KMS-11 (cell line): ENCODE results near the gene FHAD1.

Experiments used
- H2AFZ ChIP-seq: fragments of 200-600 bp; sonication (generic); 2 replicates; pipeline ENCODE4 v1.6.1; 2016; ENCODE audit warnings: antibody characterized with exemption, mixed run types, low read depth
- H3K27ac ChIP-seq: fragments of 200-600 bp; sonication (generic); 2 replicates; pipeline ENCODE4 v1.6.1; 2016; ENCODE audit warnings: mild to moderate bottlenecking, mixed run types
- H3K27me3 ChIP-seq: fragments of 200-600 bp; sonication (generic); 2 replicates; pipeline ENCODE4 v1.6.1; 2017; ENCODE audit warnings: mild to moderate bottlenecking, low read depth, mixed run types, moderate library complexity; ENCODE audit not compliant: insufficient read depth
- H3K36me3 ChIP-seq: fragments of 200-600 bp; sonication (generic); 2 replicates; pipeline ENCODE4 v1.6.1; 2017; ENCODE audit warnings: mild to moderate bottlenecking, mixed run types; ENCODE audit not compliant: insufficient read depth
- H3K4me1 ChIP-seq: fragments of 200-600 bp; sonication (generic); 2 replicates; pipeline ENCODE4 v1.6.1; 2016; ENCODE audit warnings: mild to moderate bottlenecking, low read depth, mixed run types; ENCODE audit not compliant: poor library complexity, severe bottlenecking
- H3K4me2 ChIP-seq: fragments of 200-600 bp; sonication (generic); 2 replicates; pipeline ENCODE4 v1.7.0; 2016; ENCODE audit warnings: mild to moderate bottlenecking, mixed run types
- H3K4me3 ChIP-seq: fragments of 200-600 bp; sonication (generic); IDR thresholded peaks from 2 replicates; pipeline ENCODE4 v1.6.1; 2017; ENCODE audit warnings: low read depth, low read length, mixed read lengths; ENCODE audit not compliant: insufficient read depth
- H3K79me2 ChIP-seq: fragments of 200-600 bp; sonication (generic); 2 replicates; pipeline ENCODE4 v1.6.1; 2016; ENCODE audit warnings: low read depth, mixed run types; ENCODE audit not compliant: insufficient read depth
- H3K9ac ChIP-seq: fragments of 200-600 bp; sonication (generic); 2 replicates; pipeline ENCODE4 v1.6.1; 2016; ENCODE audit warnings: mild to moderate bottlenecking, mixed run types
- H4K20me1 ChIP-seq: fragments of 200-600 bp; sonication (generic); 2 replicates; pipeline ENCODE4 v1.6.1; 2016; ENCODE audit warnings: mild to moderate bottlenecking, mixed run types; ENCODE audit not compliant: insufficient read depth
- TF ChIP-seq, protein P1 (sequence below): fragments of 200-600 bp; sonication (generic); conservative IDR thresholded peaks from 2 replicates; pipeline ENCODE4 v1.6.1; 2017; ENCODE audit warnings: low read depth, mild to moderate bottlenecking, antibody characterized with exemption, low read length, moderate library complexity, mixed read lengths

FHAD1 gene

GRCh38 chr1:15420853-15421465, 173.9 kb downstream of the FHAD1 start:
- H3K27ac ChIP-seq, result no peak overlapping the region
- no peaks in the 10 kb centered on the region for H3K36me3 ChIP-seq
- H3K27me3 ChIP-seq, result no peaks in the 10 kb centered on the region
- no peak overlapping the region for H3K4me2 ChIP-seq
- peaks cover 8% of the 10 kb centered on the region for H3K4me1 ChIP-seq
- H2AFZ ChIP-seq, result no peak overlapping the region
- TF ChIP-seq, protein P1, sequence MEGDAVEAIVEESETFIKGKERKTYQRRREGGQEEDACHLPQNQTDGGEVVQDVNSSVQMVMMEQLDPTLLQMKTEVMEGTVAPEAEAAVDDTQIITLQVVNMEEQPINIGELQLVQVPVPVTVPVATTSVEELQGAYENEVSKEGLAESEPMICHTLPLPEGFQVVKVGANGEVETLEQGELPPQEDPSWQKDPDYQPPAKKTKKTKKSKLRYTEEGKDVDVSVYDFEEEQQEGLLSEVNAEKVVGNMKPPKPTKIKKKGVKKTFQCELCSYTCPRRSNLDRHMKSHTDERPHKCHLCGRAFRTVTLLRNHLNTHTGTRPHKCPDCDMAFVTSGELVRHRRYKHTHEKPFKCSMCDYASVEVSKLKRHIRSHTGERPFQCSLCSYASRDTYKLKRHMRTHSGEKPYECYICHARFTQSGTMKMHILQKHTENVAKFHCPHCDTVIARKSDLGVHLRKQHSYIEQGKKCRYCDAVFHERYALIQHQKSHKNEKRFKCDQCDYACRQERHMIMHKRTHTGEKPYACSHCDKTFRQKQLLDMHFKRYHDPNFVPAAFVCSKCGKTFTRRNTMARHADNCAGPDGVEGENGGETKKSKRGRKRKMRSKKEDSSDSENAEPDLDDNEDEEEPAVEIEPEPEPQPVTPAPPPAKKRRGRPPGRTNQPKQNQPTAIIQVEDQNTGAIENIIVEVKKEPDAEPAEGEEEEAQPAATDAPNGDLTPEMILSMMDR, result no peak
- H3K9ac ChIP-seq, result no peak overlapping the region
- H3K4me3 ChIP-seq, result no peak overlapping the region
- no peaks in the 10 kb centered on the region for H3K79me2 ChIP-seq
- no peaks in the 10 kb centered on the region for H4K20me1 ChIP-seq

DNA sequence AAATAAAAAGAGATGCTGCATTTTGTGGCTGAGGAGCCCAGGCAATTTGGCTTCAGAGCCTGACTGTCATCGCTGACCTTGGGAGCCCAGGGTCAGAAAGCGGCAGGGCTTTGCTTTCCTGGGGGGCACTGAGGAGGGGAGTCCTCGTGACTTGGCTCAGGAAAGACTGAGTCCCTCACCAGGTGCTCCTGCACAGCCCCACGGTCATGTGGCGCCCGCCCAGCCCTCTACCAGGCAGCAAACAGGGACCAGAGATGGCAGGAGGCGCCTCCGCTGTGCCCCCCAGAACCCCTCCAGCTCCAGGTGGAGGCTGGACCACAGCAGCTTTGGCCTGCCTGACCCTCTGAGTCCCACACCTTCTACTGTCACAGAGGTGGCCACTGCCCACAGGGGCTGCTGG, 175.8 kb downstream of the FHAD1 start:
- Histone ChIP-seq H3K4me1 (no peaks in the 10 kb centered on the region), H3K9ac (no peak overlapping the region)

GRCh38 chr1:15423355-15424077, 176.5 kb downstream of the FHAD1 start:
- Histone ChIP-seq H3K9ac (no peak overlapping the region), H2AFZ (no peak overlapping the region), H3K4me1 (no peaks in the 10 kb centered on the region), H3K79me2 (no peaks in the 10 kb centered on the region), H4K20me1 (no peaks in the 10 kb centered on the region), H3K27ac (no peak overlapping the region), H3K36me3 (no peaks in the 10 kb centered on the region), H3K4me3 (no peak overlapping the region), H3K4me2 (no peak overlapping the region), H3K27me3 (no peaks in the 10 kb centered on the region)
- TF ChIP-seq, protein P1, result no peak

More for the DNA sequence above, 175.8 kb downstream of the FHAD1 start:
- Histone ChIP-seq H3K27ac (no peak overlapping the region), H3K79me2 (no peaks in the 10 kb centered on the region), H4K20me1 (no peaks in the 10 kb centered on the region), H3K4me3 (no peak overlapping the region), H3K27me3 (no peaks in the 10 kb centered on the region), H2AFZ (no peak overlapping the region), H3K36me3 (no peaks in the 10 kb centered on the region), H3K4me2 (no peak overlapping the region)
- TF ChIP-seq, protein P1, result no peak

DNA sequence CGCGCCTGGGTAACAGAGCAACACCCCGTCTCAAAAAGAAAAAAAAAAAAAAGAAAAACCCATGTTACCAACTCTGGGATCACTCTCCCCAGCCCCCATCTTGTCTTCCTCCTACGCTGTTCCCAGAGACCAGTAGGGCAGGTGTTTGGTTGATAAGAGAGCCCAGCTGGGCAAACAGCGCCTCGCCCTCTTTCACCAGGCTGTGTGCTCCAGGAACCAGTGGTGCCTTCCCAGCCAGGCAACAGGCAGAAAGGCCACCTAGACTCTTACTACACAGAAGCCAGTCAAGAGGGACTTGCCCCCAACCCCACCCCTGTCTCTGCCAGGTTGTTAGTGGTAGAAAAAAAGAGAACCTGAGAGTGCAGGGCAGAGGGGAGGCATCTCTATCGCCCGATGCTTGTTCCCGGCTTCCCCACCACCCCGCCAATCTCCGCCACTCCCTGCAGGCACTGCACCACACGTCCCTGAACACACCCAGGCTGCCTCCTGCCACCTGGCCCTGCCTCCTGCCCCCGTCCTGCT, 177.2 kb downstream of the FHAD1 start:
- Histone ChIP-seq H3K4me3 (no peak overlapping the region), H3K9ac (no peak overlapping the region), H3K4me1 (no peaks in the 10 kb centered on the region), H3K4me2 (no peak overlapping the region), H3K27me3 (no peaks in the 10 kb centered on the region), H3K27ac (no peak overlapping the region), H3K79me2 (no peaks in the 10 kb centered on the region), H4K20me1 (no peaks in the 10 kb centered on the region), H2AFZ (no peak overlapping the region), H3K36me3 (no peaks in the 10 kb centered on the region)
- TF ChIP-seq, protein P1, result no peak
